DOHH2 (cell line): Measurements from ENCODE around the gene HNRNPUL1.

Source experiments
- H3F3A ChIP-seq: fragments of 200-600 bp; sonication (generic), shearing (Covaris generic); 2 replicates; pipeline ENCODE4 v1.6.0; 2016; ENCODE audit warnings: antibody characterized with exemption, mild to moderate bottlenecking; ENCODE audit not compliant: control insufficient read depth, insufficient read depth
- H3K27ac ChIP-seq: fragments of 200-600 bp; sonication (generic); 2 replicates; pipeline ENCODE4 v1.5.1; 2014; ENCODE audit warnings: low read depth, mild to moderate bottlenecking, low read length, moderate library complexity
- H3K27me3 ChIP-seq: fragments of 200-600 bp; sonication (generic); 2 replicates; pipeline ENCODE4 v1.6.1; 2014; ENCODE audit warnings: mild to moderate bottlenecking, low read length, mixed read lengths; ENCODE audit not compliant: control insufficient read depth
- H3K36me3 ChIP-seq: fragments of 200-600 bp; sonication (generic); 2 replicates; pipeline ENCODE4 v1.6.1; 2014; ENCODE audit warnings: mild to moderate bottlenecking, low read length, moderate library complexity, mixed read lengths; ENCODE audit not compliant: control insufficient read depth
- H3K4me1 ChIP-seq: fragments of 200-600 bp; sonication (generic); 2 replicates; pipeline ENCODE4 v1.6.1; 2014; ENCODE audit warnings: mild to moderate bottlenecking, low read length, mixed read lengths; ENCODE audit not compliant: control insufficient read depth
- H3K4me2 ChIP-seq: fragments of 200-600 bp; sonication (generic); 2 replicates; pipeline ENCODE4 v1.6.0; 2014; ENCODE audit warnings: mild to moderate bottlenecking, low read length, moderate library complexity
- H3K4me3 ChIP-seq: fragments of 200-600 bp; sonication (generic); 2 replicates; pipeline ENCODE4 v1.5.1; 2014; ENCODE audit warnings: mild to moderate bottlenecking, low read length, mixed read lengths
- H3K79me2 ChIP-seq: fragments of 200-600 bp; sonication (generic); 2 replicates; pipeline ENCODE4 v1.6.1; 2014; ENCODE audit warnings: mild to moderate bottlenecking, low read length, mixed read lengths; ENCODE audit not compliant: control insufficient read depth
- H3K9me2 ChIP-seq: fragments of 200-600 bp; sonication (generic); replicated peaks from 2 replicates; pipeline ENCODE4 v1.6.1; 2014; ENCODE audit warnings: mild to moderate bottlenecking, low read length, mixed read lengths; ENCODE audit not compliant: control insufficient read depth
- H3K9me3 ChIP-seq: fragments of 200-600 bp; sonication (generic); 2 replicates; pipeline ENCODE4 v1.6.1; 2014; ENCODE audit warnings: antibody characterized with exemption, low read length, mixed read lengths; ENCODE audit not compliant: control insufficient read depth, insufficient read depth
- H4K20me1 ChIP-seq: fragments of 200-600 bp; sonication (generic); 2 replicates; pipeline ENCODE4 v1.6.0; 2014; ENCODE audit warnings: low read depth, mild to moderate bottlenecking, antibody characterized with exemption, low read length, moderate library complexity; ENCODE audit not compliant: control insufficient read depth, insufficient read depth
- EZH2phosphoT487 ChIP-seq: fragments of 200-600 bp; sonication (generic); IDR thresholded peaks from 2 replicates; pipeline ENCODE4 v1.6.1; 2017; ENCODE audit warnings: borderline replicate concordance, mild to moderate bottlenecking, antibody characterized with exemption, low read length, moderate library complexity, mixed read lengths
- TF ChIP-seq, protein P1 (sequence below): fragments of 200-600 bp; sonication (generic); IDR thresholded peaks from one replicate; pipeline ENCODE4 v1.5.1; 2014; ENCODE audit warnings: antibody characterized with exemption, mild to moderate bottlenecking, low read depth, low read length; ENCODE audit not compliant: poor library complexity, severe bottlenecking

The HNRNPUL1 gene

DNA sequence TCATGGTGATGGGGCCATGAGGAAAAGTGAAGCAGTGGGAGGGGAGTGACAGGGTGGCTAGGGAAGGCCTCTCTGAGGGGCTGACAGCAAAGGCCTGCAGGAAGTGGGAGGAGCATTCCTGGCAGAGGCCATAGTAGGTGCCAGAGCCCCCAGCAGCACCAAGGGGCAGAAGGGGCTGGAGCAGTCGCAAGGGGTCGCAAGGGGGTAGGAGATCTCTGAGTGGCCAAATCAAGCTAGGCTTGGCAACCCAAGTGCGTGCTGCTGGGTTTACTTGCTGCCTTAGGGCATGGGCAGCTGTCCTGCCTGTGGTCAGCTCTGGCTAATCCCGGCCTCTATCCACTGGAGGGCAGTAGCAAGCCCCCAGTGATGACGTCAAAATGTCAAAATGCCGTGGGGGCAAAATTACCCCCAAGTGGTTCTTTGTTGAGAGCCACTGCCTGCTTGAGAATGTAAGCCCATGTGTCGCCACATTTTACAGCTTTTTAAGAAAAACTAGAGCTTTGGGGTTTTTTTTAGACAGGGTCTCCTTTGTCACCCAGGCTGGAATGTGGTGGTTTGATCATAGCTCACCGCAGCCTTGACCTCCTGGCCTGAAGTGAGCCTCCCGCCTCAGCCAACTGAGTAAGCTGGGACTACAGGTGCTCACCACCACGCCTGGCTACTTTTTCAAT lies 57.6 kb downstream of the HNRNPUL1 start:
- H3K4me1 ChIP-seq = peaks cover 26% of the 10 kb centered on the region
- H3K36me3 ChIP-seq = peaks cover 68% of the 10 kb centered on the region
- H4K20me1 ChIP-seq = no peaks in the 10 kb centered on the region
- no peak overlapping the region for H3K4me2 ChIP-seq
- H3K27ac ChIP-seq = no peak overlapping the region
- H3K9me2 ChIP-seq = no peaks in the 10 kb centered on the region
- no peaks in the 10 kb centered on the region for H3K9me3 ChIP-seq
- H3F3A ChIP-seq = peaks cover 22% of the 10 kb centered on the region
- TF ChIP-seq, protein P1, sequence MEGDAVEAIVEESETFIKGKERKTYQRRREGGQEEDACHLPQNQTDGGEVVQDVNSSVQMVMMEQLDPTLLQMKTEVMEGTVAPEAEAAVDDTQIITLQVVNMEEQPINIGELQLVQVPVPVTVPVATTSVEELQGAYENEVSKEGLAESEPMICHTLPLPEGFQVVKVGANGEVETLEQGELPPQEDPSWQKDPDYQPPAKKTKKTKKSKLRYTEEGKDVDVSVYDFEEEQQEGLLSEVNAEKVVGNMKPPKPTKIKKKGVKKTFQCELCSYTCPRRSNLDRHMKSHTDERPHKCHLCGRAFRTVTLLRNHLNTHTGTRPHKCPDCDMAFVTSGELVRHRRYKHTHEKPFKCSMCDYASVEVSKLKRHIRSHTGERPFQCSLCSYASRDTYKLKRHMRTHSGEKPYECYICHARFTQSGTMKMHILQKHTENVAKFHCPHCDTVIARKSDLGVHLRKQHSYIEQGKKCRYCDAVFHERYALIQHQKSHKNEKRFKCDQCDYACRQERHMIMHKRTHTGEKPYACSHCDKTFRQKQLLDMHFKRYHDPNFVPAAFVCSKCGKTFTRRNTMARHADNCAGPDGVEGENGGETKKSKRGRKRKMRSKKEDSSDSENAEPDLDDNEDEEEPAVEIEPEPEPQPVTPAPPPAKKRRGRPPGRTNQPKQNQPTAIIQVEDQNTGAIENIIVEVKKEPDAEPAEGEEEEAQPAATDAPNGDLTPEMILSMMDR = peak; percentile 58
- no peak for TF ChIP-seq EZH2phosphoT487
- H3K27me3 ChIP-seq = no peaks in the 10 kb centered on the region
- H3K4me3 ChIP-seq = no peak overlapping the region
- peaks cover 9% of the 10 kb centered on the region for H3K79me2 ChIP-seq

DNA sequence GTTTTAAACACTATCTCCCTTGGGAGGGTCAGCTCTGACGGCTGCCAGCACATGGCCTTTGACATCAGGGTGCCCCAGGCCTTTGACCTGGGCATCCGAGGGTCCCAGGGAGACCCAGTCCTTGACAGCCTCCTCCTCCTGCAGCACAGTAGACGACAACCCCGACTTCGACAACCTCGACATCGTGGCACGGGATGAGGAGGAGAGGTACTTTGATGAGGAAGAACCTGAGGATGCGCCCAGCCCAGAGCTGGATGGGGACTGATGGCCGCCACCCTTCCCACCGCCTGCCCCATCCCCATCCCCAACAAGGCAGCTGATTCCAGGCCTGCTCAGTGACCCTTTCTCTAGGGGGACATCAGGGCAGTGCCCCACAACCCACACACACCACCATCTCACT lies 58.3 kb downstream of the HNRNPUL1 start:
- Histone ChIP-seq H3K9me2 (no peaks in the 10 kb centered on the region), H3K4me2 (no peak overlapping the region), H3K79me2 (peaks cover 15% of the 10 kb centered on the region), H3K9me3 (no peaks in the 10 kb centered on the region), H3K4me1 (peaks cover 34% of the 10 kb centered on the region), H3K4me3 (no peak overlapping the region), H3K27ac (no peak overlapping the region), H3K27me3 (no peaks in the 10 kb centered on the region), H4K20me1 (no peaks in the 10 kb centered on the region), H3K36me3 (peaks cover 66% of the 10 kb centered on the region), H3F3A (peaks cover 28% of the 10 kb centered on the region)
- no peak for TF ChIP-seq EZH2phosphoT487
- TF ChIP-seq, protein P1 = no peak

DNA sequence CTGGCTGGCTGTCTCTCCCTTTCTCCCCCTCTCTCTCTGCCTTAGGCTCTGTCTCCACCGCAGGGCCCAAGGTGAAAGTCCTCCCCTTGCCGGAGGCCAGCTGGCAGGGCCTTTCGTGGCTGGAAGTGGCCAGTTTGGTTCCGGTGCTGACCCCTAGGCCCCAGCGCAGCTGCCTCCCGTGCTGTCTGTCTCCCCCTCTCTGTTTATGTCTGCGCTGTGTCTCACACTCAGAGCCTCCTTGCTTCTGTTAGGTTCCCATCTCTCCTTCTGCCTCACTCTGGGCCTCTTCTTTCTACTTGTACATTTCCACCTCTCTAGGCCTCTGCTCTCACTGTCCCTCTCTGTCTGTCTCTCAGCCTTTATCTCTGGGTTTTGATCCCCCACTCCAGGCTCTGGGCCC lies 58.9 kb downstream of the HNRNPUL1 start:
- H3K27me3 ChIP-seq = no peaks in the 10 kb centered on the region
- peaks cover 68% of the 10 kb centered on the region for H3K36me3 ChIP-seq
- 0 out of 2 replicates have a peak, but pooled peaks cover under 1% of the 10 kb centered on the region for H4K20me1 ChIP-seq
- H3K9me3 ChIP-seq = no peaks in the 10 kb centered on the region
- H3F3A ChIP-seq = peaks cover 30% of the 10 kb centered on the region
- TF ChIP-seq, protein P1 = no peak
- TF ChIP-seq EZH2phosphoT487 = no peak
- H3K4me2 ChIP-seq = no peak overlapping the region
- peaks cover 18% of the 10 kb centered on the region for H3K79me2 ChIP-seq
- peaks cover 39% of the 10 kb centered on the region for H3K4me1 ChIP-seq
- 0 out of 2 replicates have a peak overlapping the region, but pooled peaks have one; percentile 4 for H3K27ac ChIP-seq
- no peak overlapping the region for H3K4me3 ChIP-seq
- H3K9me2 ChIP-seq = no peaks in the 10 kb centered on the region
